ACC112 (cell line): ENCODE results near the gene MBOAT7.

Experiments
- H2AFZ ChIP-seq: fragments of 200-600 bp; sonication (generic); one replicate; pipeline ENCODE4 v1.6.0; 2017; ENCODE audit warnings: antibody characterized with exemption, low read length; ENCODE audit not compliant: unreplicated experiment
- H3K27ac ChIP-seq: fragments of 200-600 bp; sonication (generic); 2 replicates; pipeline ENCODE4 v1.5.1; 2014; ENCODE audit warnings: low read depth, mild to moderate bottlenecking, antibody characterized with exemption, low read length, moderate library complexity
- H3K27me3 ChIP-seq: fragments of 200-600 bp; sonication (generic); 2 replicates; pipeline ENCODE4 v1.6.1; 2014; ENCODE audit warnings: mild to moderate bottlenecking, antibody characterized with exemption, low read length, moderate library complexity, mixed read lengths; ENCODE audit not compliant: insufficient read depth
- H3K36me3 ChIP-seq: fragments of 200-600 bp; sonication (generic); 2 replicates; pipeline ENCODE4 v1.6.1; 2016; ENCODE audit warnings: mild to moderate bottlenecking, antibody characterized with exemption, low read length, moderate library complexity, mixed read lengths; ENCODE audit not compliant: insufficient read depth
- H3K4me1 ChIP-seq: fragments of 200-600 bp; sonication (generic); one replicate; pipeline ENCODE4 v1.6.1; 2016; ENCODE audit warnings: low read length, mixed read lengths; ENCODE audit not compliant: insufficient read depth, unreplicated experiment, control insufficient read depth
- H3K4me3 ChIP-seq: fragments of 200-600 bp; sonication (generic); 2 replicates; pipeline ENCODE4 v1.5.1; 2014; ENCODE audit warnings: mild to moderate bottlenecking, low read depth, low read length
- H3K79me2 ChIP-seq: fragments of 200-600 bp; sonication (generic); one replicate; pipeline ENCODE4 v1.6.0; 2016; ENCODE audit warnings: low read length; ENCODE audit not compliant: control insufficient read depth, unreplicated experiment, insufficient read depth

The MBOAT7 gene

GRCh38 chr19:54137699-54138488, 51.5 kb downstream of the MBOAT7 start, which contains the start of gene CNOT3:
CNOT3 (plus strand) TSS chr19:54137762; CDS start chr19:54142979, 5,217 bp downstream.
- no peaks in the 10 kb centered on the region for H3K27me3 ChIP-seq
- H3K27ac ChIP-seq, result peak within 1 kb of the TSS; percentile 77
- H3K79me2 ChIP-seq, result peaks cover 47% of the 10 kb centered on the region

GRCh38 chr19:54136864-54137698, 52.3 kb downstream of the MBOAT7 start:
- H3K27ac ChIP-seq, result no peak overlapping the region
- no peaks in the 10 kb centered on the region for H3K27me3 ChIP-seq
- H3K79me2 ChIP-seq, result peaks cover 43% of the 10 kb centered on the region
- no peaks in the 10 kb centered on the region for H3K4me1 ChIP-seq
- peak overlapping the region; percentile 93 for H3K4me3 ChIP-seq
- H3K36me3 ChIP-seq, result no peaks in the 10 kb centered on the region
- peak overlapping the region; percentile 35 for H2AFZ ChIP-seq

More at GRCh38 chr19:54137699-54138488, 51.5 kb downstream of the MBOAT7 start, which contains the start of gene CNOT3:
- Histone ChIP-seq H3K4me1 (no peaks in the 10 kb centered on the region), H2AFZ (peak within 1 kb of the TSS; percentile 35), H3K4me3 (peak within 1 kb of the TSS; percentile 93), H3K36me3 (no peaks in the 10 kb centered on the region)

- H3K79me2 ChIP-seq, result peaks cover 35% of the 10 kb centered on the region
- no peaks in the 10 kb centered on the region for H3K27me3 ChIP-seq
- no peak overlapping the region for H3K27ac ChIP-seq
- no peaks in the 10 kb centered on the region for H3K4me1 ChIP-seq
- no peaks in the 10 kb centered on the region for H3K36me3 ChIP-seq
- peak overlapping the region; percentile 35 for H2AFZ ChIP-seq
- peak overlapping the region; percentile 73 for H3K4me3 ChIP-seq
Observed at GRCh38 chr19:54136086-54136863, 53.1 kb downstream of the MBOAT7 start.

- Histone ChIP-seq H3K4me1 (no peaks in the 10 kb centered on the region), H3K36me3 (no peaks in the 10 kb centered on the region), H3K27me3 (no peaks in the 10 kb centered on the region), H3K4me3 (no peak overlapping the region), H3K79me2 (peaks cover 13% of the 10 kb centered on the region), H3K27ac (no peak overlapping the region), H2AFZ (no peak overlapping the region)
Observed at GRCh38 chr19:54133957-54134590, 55.3 kb downstream of the MBOAT7 start.

- Histone ChIP-seq H2AFZ (no peak overlapping the region), H3K4me1 (no peaks in the 10 kb centered on the region), H3K27ac (no peak overlapping the region), H3K4me3 (no peak overlapping the region), H3K27me3 (no peaks in the 10 kb centered on the region), H3K36me3 (no peaks in the 10 kb centered on the region), H3K79me2 (peaks cover 6% of the 10 kb centered on the region)
Observed at GRCh38 chr19:54133312-54133956, 55.9 kb downstream of the MBOAT7 start.

- no peaks in the 10 kb centered on the region for H3K36me3 ChIP-seq
- H3K79me2 ChIP-seq, result no peaks in the 10 kb centered on the region
- no peaks in the 10 kb centered on the region for H3K27me3 ChIP-seq
Observed at GRCh38 chr19:54129617-54129996, 59.8 kb downstream of the MBOAT7 start.

GRCh38 chr19:54128796-54129616, 60.4 kb downstream of the MBOAT7 start:
- no peaks in the 10 kb centered on the region for H3K27me3 ChIP-seq
- no peaks in the 10 kb centered on the region for H3K36me3 ChIP-seq
- no peak overlapping the region for H3K4me3 ChIP-seq
- H2AFZ ChIP-seq, result no peak overlapping the region
- H3K79me2 ChIP-seq, result no peaks in the 10 kb centered on the region
- H3K27ac ChIP-seq, result no peak overlapping the region
- H3K4me1 ChIP-seq, result no peaks in the 10 kb centered on the region

More at GRCh38 chr19:54129617-54129996, 59.8 kb downstream of the MBOAT7 start:
- no peaks in the 10 kb centered on the region for H3K4me1 ChIP-seq
- H2AFZ ChIP-seq, result no peak overlapping the region
- H3K4me3 ChIP-seq, result no peak overlapping the region
- H3K27ac ChIP-seq, result no peak overlapping the region

- Histone ChIP-seq H3K4me1 (no peaks in the 10 kb centered on the region), H3K27me3 (no peaks in the 10 kb centered on the region), H3K4me3 (no peak overlapping the region), H3K27ac (no peak overlapping the region), H2AFZ (no peak overlapping the region), H3K36me3 (no peaks in the 10 kb centered on the region), H3K79me2 (no peaks in the 10 kb centered on the region)
Observed at GRCh38 chr19:54128441-54128725, 61.0 kb downstream of the MBOAT7 start.

- no peaks in the 10 kb centered on the region for H3K4me1 ChIP-seq
- H3K36me3 ChIP-seq, result no peaks in the 10 kb centered on the region
Observed at GRCh38 chr19:54127688-54128440, 61.5 kb downstream of the MBOAT7 start.

More at GRCh38 chr19:54127688-54128440, 61.5 kb downstream of the MBOAT7 start:
- H2AFZ ChIP-seq, result no peak overlapping the region
- H3K79me2 ChIP-seq, result no peaks in the 10 kb centered on the region
- H3K27ac ChIP-seq, result no peak overlapping the region
- no peak overlapping the region for H3K4me3 ChIP-seq
- no peaks in the 10 kb centered on the region for H3K27me3 ChIP-seq
